ENCODE data around the gene ATP5PD. TPM values are rescaled to one million over a fixed set of nuclear protein-coding genes. Genes with fewer than 3 reads are reported as not detected.
A peak's percentile ranks its signal among the peaks of the same experiment; 100 is the strongest.

Gene ATP5PD
- total and polyA plus RNA-seq, 2 of the 13 experiments (the other 11 are each of a cell fraction or from before 2014, with no cell fraction given) = 158 to 428 TPM

- TF ChIP-seq KIAA2018 (CRISPR knock-in tag; IDR thresholded peaks at IDR 0.05; ENCODE audit: borderline replicate concordance) (no peak), PLRG1 (conservative IDR thresholded peaks at IDR 0.05) (no peak), SP140L (CRISPR knock-in tag; IDR thresholded peaks at IDR 0.05; ENCODE audit: borderline replicate concordance) (no peak), MTERF4 (CRISPR knock-in tag; IDR thresholded peaks at IDR 0.05) (no peak), MAFF (IDR thresholded peaks at IDR 0.05; ENCODE audit: low read depth, low read length) (no peak), ZNF878 (CRISPR knock-in tag; IDR thresholded peaks at IDR 0.05) (no peak), LBX2 (CRISPR knock-in tag; IDR thresholded peaks at IDR 0.05; ENCODE audit: borderline replicate concordance) (no peak), ZC3H13 (CRISPR knock-in tag; IDR thresholded peaks at IDR 0.05) (0 out of 2 replicates have a peak, but pooled peaks have one; percentile 58), SRY (CRISPR knock-in tag; IDR thresholded peaks at IDR 0.05) (no peak), RORA (CRISPR knock-in tag; IDR thresholded peaks at IDR 0.05) (no peak), SNAI1 (CRISPR knock-in tag; IDR thresholded peaks at IDR 0.05; ENCODE audit: borderline replicate concordance) (no peak), GABPB1 (CRISPR knock-in tag; IDR thresholded peaks at IDR 0.05) (peak; percentile 76), ZNF3 (CRISPR knock-in tag; IDR thresholded peaks at IDR 0.05) (no peak), ELF3 (CRISPR knock-in tag; IDR thresholded peaks at IDR 0.05) (no peak; the same call in 1 of the 2 replicates)
- TF ChIP-seq, protein P1, sequence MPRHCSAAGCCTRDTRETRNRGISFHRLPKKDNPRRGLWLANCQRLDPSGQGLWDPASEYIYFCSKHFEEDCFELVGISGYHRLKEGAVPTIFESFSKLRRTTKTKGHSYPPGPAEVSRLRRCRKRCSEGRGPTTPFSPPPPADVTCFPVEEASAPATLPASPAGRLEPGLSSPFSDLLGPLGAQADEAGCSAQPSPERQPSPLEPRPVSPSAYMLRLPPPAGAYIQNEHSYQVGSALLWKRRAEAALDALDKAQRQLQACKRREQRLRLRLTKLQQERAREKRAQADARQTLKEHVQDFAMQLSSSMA (CRISPR knock-in tag; IDR thresholded peaks at IDR 0.05) = no peak
- TF ChIP-seq, protein P2, sequence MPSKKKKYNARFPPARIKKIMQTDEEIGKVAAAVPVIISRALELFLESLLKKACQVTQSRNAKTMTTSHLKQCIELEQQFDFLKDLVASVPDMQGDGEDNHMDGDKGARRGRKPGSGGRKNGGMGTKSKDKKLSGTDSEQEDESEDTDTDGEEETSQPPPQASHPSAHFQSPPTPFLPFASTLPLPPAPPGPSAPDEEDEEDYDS (CRISPR knock-in tag; IDR thresholded peaks at IDR 0.05) = peak; percentile 69
- TF ChIP-seq, protein P3, sequence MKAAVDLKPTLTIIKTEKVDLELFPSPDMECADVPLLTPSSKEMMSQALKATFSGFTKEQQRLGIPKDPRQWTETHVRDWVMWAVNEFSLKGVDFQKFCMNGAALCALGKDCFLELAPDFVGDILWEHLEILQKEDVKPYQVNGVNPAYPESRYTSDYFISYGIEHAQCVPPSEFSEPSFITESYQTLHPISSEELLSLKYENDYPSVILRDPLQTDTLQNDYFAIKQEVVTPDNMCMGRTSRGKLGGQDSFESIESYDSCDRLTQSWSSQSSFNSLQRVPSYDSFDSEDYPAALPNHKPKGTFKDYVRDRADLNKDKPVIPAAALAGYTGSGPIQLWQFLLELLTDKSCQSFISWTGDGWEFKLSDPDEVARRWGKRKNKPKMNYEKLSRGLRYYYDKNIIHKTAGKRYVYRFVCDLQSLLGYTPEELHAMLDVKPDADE (CRISPR knock-in tag; IDR thresholded peaks at IDR 0.05) = no peak
These were observed 41.0 kb upstream of the ATP5PD start, which contains the start of gene SLC16A5 (continued) for GRCh38 chr17:75087558-75088453.
